ENCODE results near the gene CD96.

CD96 gene

DNA sequence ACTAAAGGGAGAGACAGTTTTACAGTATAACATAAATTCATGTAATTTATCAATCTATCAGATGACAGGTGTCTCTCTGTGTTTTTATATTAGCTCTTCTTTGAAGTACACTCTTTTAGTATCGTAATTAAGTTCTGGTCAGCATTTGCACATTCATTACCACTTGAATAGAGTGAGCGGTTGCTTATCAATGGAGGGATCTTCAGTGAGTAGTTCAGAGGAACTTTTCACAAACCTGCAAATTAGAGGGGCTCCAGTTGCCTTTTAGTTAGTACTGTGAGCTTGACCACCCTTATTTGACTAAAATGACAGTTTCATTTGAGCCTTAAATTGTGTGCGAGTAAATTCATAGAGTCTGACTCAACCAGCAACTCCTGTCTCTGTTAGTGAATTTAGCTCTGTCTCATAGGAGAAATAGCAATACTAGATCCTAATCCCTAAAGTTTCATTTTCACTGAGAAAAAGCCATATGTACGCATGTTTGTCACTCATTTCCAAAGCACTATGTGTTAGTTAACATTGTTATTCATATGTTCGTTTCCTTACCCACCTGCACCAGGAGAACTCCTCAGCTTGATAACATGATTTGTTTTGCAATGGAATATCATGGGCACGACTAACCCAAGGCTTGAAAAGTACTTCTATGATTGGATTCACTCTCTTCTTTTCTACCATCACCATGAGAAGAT, 110.6 kb downstream of the CD96 start:
- Histone ChIP-seq H3K27me3 (ENCODE audit: control insufficient read depth in 1 of 2, insufficient read depth in 2 of 2, low read length in 2 of 2) (no peaks in the 10 kb centered on the region), H3K4me1 (ENCODE audit: control insufficient read depth, insufficient read depth, low read length) (no peaks in the 10 kb centered on the region)

DNA sequence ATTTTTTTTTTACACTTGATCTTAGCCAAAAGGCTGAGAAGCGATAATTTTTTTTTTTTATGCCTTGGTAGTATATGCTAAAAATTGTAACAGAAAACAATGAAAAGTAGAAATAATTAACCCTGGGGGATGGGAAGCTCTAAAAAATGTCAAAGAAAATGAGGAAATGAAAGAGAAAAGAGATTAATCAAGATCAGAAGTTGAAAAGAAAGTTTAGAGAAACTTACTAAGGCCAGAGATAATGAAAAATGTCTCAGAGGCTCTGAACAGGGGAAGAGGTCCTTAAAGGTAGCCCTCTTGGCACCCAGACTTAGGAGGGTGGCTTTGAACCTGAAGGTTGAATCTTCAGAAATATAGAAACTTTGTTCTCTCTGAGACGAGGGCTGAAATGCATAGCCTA, 111.8 kb downstream of the CD96 start:
- H3K9me3 ChIP-seq (ENCODE audit: control insufficient read depth in 2 of 2, low read length in 2 of 2): no peaks in the 10 kb centered on the region
- H3K27ac ChIP-seq (ENCODE audit: low read length): no peak overlapping the region
- no peak overlapping the region for H3K9ac ChIP-seq (ENCODE audit: low read length in 2 of 2)
- no peak overlapping the region for H3K4me3 ChIP-seq (ENCODE audit: low read length in 2 of 2)
- H3K4me1 ChIP-seq (ENCODE audit: control insufficient read depth, insufficient read depth, low read length): no peaks in the 10 kb centered on the region
- H3K36me3 ChIP-seq (ENCODE audit: control insufficient read depth in 2 of 2, insufficient read depth in 2 of 2, low read length in 2 of 2): no peaks in the 10 kb centered on the region
- no peaks in the 10 kb centered on the region for H3K27me3 ChIP-seq (ENCODE audit: control insufficient read depth in 1 of 2, insufficient read depth in 2 of 2, low read length in 2 of 2)

More for the DNA sequence above, 110.6 kb downstream of the CD96 start:
- Histone ChIP-seq H3K4me3 (ENCODE audit: low read length in 2 of 2) (no peak overlapping the region), H3K27ac (ENCODE audit: low read length) (no peak overlapping the region), H3K36me3 (ENCODE audit: control insufficient read depth in 2 of 2, insufficient read depth in 2 of 2, low read length in 2 of 2) (no peaks in the 10 kb centered on the region), H3K9ac (ENCODE audit: low read length in 2 of 2) (no peak overlapping the region), H3K9me3 (ENCODE audit: control insufficient read depth in 2 of 2, low read length in 2 of 2) (no peaks in the 10 kb centered on the region)

DNA sequence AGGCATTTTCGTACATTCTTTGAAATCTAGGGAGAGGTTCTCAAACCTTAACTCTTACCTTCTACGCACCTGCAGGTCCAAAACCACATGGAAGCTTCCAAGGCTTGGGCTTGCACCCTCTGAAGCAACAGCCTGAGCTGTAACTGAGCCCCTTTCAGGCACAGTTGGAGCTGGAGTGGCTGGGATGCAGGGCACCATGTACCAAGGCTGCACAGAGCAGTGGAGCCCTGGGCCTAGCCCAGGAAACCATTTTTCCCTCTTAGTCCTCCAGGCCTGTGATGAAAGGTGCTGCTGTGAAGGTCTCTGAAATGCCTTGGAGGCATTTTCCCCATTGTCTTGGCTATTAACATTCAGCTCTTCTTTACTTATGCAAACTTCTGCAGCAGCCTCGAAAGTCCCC, 120.0 kb downstream of the CD96 start:
- Histone ChIP-seq H3K36me3 (ENCODE audit: control insufficient read depth in 2 of 2, insufficient read depth in 2 of 2, low read length in 2 of 2) (no peaks in the 10 kb centered on the region), H3K9ac (ENCODE audit: low read length in 2 of 2) (no peak overlapping the region), H3K4me3 (ENCODE audit: low read length in 2 of 2) (no peak overlapping the region), H3K4me1 (ENCODE audit: control insufficient read depth, insufficient read depth, low read length) (no peaks in the 10 kb centered on the region), H3K27ac (ENCODE audit: low read length) (no peak overlapping the region), H3K27me3 (ENCODE audit: control insufficient read depth in 1 of 2, insufficient read depth in 2 of 2, low read length in 2 of 2) (no peaks in the 10 kb centered on the region), H3K9me3 (ENCODE audit: control insufficient read depth in 2 of 2, low read length in 2 of 2) (no peaks in the 10 kb centered on the region)

DNA sequence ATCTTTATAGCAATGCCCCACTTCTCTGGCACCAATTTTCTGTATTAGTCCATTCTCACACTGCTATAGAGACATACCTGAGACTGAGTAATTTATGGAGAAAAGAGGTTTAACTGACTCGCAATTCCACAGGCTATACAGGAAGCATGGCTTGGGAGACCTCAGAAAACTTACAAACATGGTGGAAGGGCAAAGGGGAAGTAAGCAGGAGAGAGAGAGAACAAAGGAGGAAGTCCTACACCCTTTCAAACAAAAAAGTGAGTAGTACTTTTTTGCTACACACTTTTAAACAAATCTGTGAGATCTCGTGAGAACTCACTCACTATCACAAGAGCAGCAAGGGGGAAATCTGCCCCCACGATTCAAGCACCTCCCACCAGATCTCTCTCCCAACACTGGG, 120.9 kb downstream of the CD96 start:
- H3K9ac ChIP-seq (ENCODE audit: low read length in 2 of 2): no peak overlapping the region
- no peaks in the 10 kb centered on the region for H3K27me3 ChIP-seq (ENCODE audit: control insufficient read depth in 1 of 2, insufficient read depth in 2 of 2, low read length in 2 of 2)
- H3K4me3 ChIP-seq (ENCODE audit: low read length in 2 of 2): no peak overlapping the region
- no peaks in the 10 kb centered on the region for H3K9me3 ChIP-seq (ENCODE audit: control insufficient read depth in 2 of 2, low read length in 2 of 2)
- H3K27ac ChIP-seq (ENCODE audit: low read length): no peak overlapping the region
- no peaks in the 10 kb centered on the region for H3K36me3 ChIP-seq (ENCODE audit: control insufficient read depth in 2 of 2, insufficient read depth in 2 of 2, low read length in 2 of 2)
- H3K4me1 ChIP-seq (ENCODE audit: control insufficient read depth, insufficient read depth, low read length): no peaks in the 10 kb centered on the region

DNA sequence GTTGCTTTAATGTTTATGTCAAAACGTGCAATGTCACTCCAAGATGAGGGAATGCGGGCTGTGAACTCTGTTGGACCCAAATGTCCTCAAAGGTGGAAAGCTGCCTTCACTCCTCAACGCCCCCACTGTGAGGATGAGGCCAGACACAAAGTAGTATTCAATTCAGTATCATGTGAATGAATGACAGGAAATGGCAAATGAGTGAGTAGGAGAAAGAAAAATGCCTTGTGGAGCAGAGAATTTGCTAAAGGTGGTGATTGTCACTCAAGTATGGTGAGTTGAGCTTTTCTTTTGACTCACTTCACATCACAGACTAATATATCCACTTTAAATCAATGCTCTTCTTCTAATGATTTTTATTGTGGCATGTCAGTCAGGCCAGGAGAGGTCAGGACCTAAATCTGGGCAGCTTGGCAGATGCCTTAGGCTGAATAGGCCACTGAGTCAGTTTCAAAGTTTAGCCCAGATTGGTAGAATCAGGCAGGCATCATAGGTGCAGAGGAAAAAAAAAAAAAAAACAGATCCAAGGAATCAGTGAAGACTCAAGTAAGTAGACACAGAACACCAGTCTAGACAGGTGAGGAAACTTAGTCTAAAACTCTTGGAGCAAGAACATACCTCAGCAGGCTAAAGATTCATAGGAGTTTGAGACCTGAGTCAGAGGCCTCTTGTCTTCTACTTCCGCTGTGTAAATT, 124.2 kb downstream of the CD96 start:
- H3K27me3 ChIP-seq (ENCODE audit: control insufficient read depth in 1 of 2, insufficient read depth in 2 of 2, low read length in 2 of 2): no peaks in the 10 kb centered on the region
- no peaks in the 10 kb centered on the region for H3K4me1 ChIP-seq (ENCODE audit: control insufficient read depth, insufficient read depth, low read length)
- no peak overlapping the region for H3K4me3 ChIP-seq (ENCODE audit: low read length in 2 of 2)
- no peaks in the 10 kb centered on the region for H3K36me3 ChIP-seq (ENCODE audit: control insufficient read depth in 2 of 2, insufficient read depth in 2 of 2, low read length in 2 of 2)
- H3K27ac ChIP-seq (ENCODE audit: low read length): no peak overlapping the region
- no peaks in the 10 kb centered on the region for H3K9me3 ChIP-seq (ENCODE audit: control insufficient read depth in 2 of 2, low read length in 2 of 2)
- H3K9ac ChIP-seq (ENCODE audit: low read length in 2 of 2): no peak overlapping the region

DNA sequence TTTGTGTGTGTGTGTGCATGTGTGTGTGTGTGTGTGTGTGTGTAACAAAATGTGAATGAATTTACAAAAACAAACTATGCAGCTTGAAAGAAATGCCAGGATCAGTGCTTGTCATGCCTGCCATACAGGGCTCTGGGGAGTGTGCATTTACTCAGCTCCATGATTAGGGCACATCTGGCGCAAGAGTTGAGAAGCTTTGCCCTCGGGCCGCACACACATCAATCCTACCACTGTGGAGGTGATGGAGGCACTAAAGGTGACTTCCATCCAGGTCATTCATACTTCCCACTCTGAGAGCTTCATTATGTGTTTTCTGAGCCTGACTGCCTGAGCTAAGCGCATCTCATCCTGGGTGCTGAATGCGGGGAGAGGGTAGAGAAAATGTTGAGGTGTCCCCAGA, 125.2 kb downstream of the CD96 start:
- Histone ChIP-seq H3K27me3 (ENCODE audit: control insufficient read depth in 1 of 2, insufficient read depth in 2 of 2, low read length in 2 of 2) (no peaks in the 10 kb centered on the region), H3K4me3 (ENCODE audit: low read length in 2 of 2) (no peak overlapping the region), H3K9me3 (ENCODE audit: control insufficient read depth in 2 of 2, low read length in 2 of 2) (no peaks in the 10 kb centered on the region), H3K27ac (ENCODE audit: low read length) (no peak overlapping the region), H3K9ac (ENCODE audit: low read length in 2 of 2) (no peak overlapping the region), H3K4me1 (ENCODE audit: control insufficient read depth, insufficient read depth, low read length) (no peaks in the 10 kb centered on the region), H3K36me3 (ENCODE audit: control insufficient read depth in 2 of 2, insufficient read depth in 2 of 2, low read length in 2 of 2) (no peaks in the 10 kb centered on the region)

DNA sequence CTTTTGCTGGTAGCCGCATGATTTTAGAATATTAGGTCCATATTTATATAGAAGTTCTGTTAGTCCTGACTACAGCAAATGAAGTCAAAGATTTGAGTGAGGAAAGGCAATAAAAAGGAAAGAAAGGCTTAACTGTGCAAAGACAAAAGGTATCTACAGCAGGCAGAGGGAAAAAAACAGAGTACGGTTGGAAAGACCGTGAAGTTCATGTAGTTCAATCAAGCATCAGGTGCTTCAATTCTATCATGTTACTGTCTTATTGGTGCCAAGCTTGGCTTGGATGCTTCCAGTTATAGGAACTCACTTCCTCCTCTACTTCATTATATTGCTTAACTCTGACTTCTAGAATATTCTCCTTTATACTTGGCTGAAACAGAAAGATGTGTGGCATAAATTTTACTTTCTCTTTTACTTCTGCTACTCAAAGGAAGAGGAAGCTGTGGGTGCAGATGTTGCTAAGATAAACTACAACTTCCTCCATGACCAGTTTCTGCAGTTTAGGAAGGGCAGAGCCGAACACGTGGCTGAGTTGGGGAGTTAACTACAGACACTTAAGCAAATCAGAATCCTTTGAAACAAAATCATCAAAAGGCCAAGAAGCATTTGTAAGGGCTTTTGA, 125.7 kb downstream of the CD96 start:
- Histone ChIP-seq H3K4me3 (ENCODE audit: low read length in 2 of 2) (no peak overlapping the region), H3K27ac (ENCODE audit: low read length) (no peak overlapping the region), H3K9me3 (ENCODE audit: control insufficient read depth in 2 of 2, low read length in 2 of 2) (no peaks in the 10 kb centered on the region), H3K27me3 (ENCODE audit: control insufficient read depth in 1 of 2, insufficient read depth in 2 of 2, low read length in 2 of 2) (no peaks in the 10 kb centered on the region), H3K4me1 (ENCODE audit: control insufficient read depth, insufficient read depth, low read length) (no peaks in the 10 kb centered on the region), H3K9ac (ENCODE audit: low read length in 2 of 2) (no peak overlapping the region), H3K36me3 (ENCODE audit: control insufficient read depth in 2 of 2, insufficient read depth in 2 of 2, low read length in 2 of 2) (no peaks in the 10 kb centered on the region)

DNA sequence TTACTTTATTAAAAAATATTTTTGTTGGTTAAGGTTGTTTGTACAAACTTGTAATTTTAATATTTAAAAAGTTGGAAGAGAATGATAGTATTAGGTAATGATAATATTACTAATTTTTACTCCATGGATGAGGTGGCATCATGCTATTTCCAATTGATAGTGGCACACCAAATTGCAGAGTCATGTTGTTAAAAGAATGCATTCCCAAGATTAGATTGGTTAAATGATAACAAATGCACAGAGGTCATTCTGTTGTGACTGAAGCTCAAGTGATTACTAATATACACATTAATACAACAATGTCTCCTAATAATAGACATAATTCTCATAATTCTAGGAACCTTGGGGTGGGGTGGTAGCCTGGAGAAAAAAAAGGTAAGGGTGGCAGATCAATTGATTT, 126.3 kb downstream of the CD96 start:
- Histone ChIP-seq H3K27ac (ENCODE audit: low read length) (no peak overlapping the region), H3K4me1 (ENCODE audit: control insufficient read depth, insufficient read depth, low read length) (no peaks in the 10 kb centered on the region)

DNA sequence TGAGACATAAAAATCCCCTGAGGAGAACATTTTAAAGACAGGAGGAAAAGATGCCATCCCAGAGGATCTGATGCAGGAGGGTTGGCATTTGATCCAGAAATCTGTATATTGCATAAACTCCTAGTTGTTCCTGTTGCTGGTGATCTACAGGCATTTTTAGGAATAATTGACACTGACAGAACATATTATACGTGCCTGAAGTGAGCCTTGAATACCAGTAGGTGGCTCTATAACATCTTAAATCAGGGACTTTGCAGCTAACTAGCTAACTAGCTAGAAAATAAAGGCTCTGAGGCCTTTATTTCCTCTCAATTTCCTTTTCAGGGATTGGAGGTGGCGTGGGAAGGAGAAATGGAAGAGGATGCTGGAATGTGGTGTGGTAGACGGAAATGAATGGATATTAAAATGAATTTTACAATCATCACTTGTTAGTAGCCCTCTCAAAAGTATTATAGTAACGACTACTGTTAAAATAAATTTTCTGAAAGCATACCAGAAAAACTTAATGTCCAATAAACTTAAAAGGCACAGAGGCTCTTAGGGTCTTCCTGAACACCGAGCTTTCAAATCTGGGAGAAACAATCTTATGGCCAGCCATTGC, 127.0 kb downstream of the CD96 start:
- Histone ChIP-seq H3K27ac (ENCODE audit: low read length) (no peak overlapping the region), H3K27me3 (ENCODE audit: control insufficient read depth in 1 of 2, insufficient read depth in 2 of 2, low read length in 2 of 2) (no peaks in the 10 kb centered on the region), H3K4me3 (ENCODE audit: low read length in 2 of 2) (no peak overlapping the region), H3K9me3 (ENCODE audit: control insufficient read depth in 2 of 2, low read length in 2 of 2) (no peaks in the 10 kb centered on the region), H3K4me1 (ENCODE audit: control insufficient read depth, insufficient read depth, low read length) (peaks cover 5% of the 10 kb centered on the region), H3K36me3 (ENCODE audit: control insufficient read depth in 2 of 2, insufficient read depth in 2 of 2, low read length in 2 of 2) (no peaks in the 10 kb centered on the region), H3K9ac (ENCODE audit: low read length in 2 of 2) (peak overlapping the region in 1 of 2 donors; percentile 0)

More for the DNA sequence above, 126.3 kb downstream of the CD96 start:
- Histone ChIP-seq H3K4me3 (ENCODE audit: low read length in 2 of 2) (no peak overlapping the region), H3K9ac (ENCODE audit: low read length in 2 of 2) (no peak overlapping the region), H3K36me3 (ENCODE audit: control insufficient read depth in 2 of 2, insufficient read depth in 2 of 2, low read length in 2 of 2) (no peaks in the 10 kb centered on the region), H3K27me3 (ENCODE audit: control insufficient read depth in 1 of 2, insufficient read depth in 2 of 2, low read length in 2 of 2) (no peaks in the 10 kb centered on the region), H3K9me3 (ENCODE audit: control insufficient read depth in 2 of 2, low read length in 2 of 2) (no peaks in the 10 kb centered on the region)

DNA sequence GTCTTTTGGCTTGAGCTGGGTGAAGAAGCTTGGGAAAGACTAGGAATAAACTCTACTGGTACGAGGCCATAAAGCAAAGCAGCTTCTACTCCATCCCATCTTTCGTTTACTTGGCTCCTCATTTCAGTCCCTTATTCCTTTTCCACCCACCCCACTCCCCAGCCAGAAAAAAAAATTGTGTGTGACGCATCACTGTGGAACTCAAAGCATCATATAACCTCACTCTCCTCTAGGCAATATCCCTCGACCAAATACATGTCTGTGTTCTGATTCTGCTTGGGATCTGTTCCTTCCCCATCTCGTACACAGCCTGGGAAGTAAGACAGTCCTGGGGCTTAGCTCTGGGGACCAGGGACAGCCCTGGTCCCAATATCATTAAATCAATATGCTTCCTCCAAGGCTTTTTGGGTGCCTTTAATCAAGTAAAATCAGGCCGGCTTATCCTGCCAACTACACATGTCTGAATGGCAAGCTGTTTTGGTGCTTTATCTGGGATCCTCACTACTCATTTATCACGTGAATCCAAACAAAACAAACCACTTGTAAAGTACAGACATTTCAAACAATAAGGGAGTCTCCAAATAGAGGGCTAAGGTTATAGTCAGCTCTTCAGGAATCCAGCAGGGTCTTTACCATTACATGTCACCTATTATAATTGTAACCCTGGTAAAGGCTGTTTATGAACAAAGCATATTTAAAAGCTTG, 128.1 kb downstream of the CD96 start:
- Histone ChIP-seq H3K4me1 (ENCODE audit: control insufficient read depth, insufficient read depth, low read length) (peaks cover 9% of the 10 kb centered on the region), H3K9me3 (ENCODE audit: control insufficient read depth in 2 of 2, low read length in 2 of 2) (no peaks in the 10 kb centered on the region), H3K9ac (ENCODE audit: low read length in 2 of 2) (no peak overlapping the region)

More for the DNA sequence above, 128.1 kb downstream of the CD96 start:
- Histone ChIP-seq H3K4me3 (ENCODE audit: low read length in 2 of 2) (no peak overlapping the region), H3K27me3 (ENCODE audit: control insufficient read depth in 1 of 2, insufficient read depth in 2 of 2, low read length in 2 of 2) (no peaks in the 10 kb centered on the region), H3K36me3 (ENCODE audit: control insufficient read depth in 2 of 2, insufficient read depth in 2 of 2, low read length in 2 of 2) (no peaks in the 10 kb centered on the region), H3K27ac (ENCODE audit: low read length) (no peak overlapping the region)

Data from stomach smooth muscle (tissue), 2 donors.